Measurements from ENCODE around the gene BAIAP2. TPM values are rescaled to one million over a fixed set of nuclear protein-coding genes. Genes with fewer than 3 reads are reported as not detected.
A peak's percentile ranks its signal among the peaks of the same experiment; 100 is the strongest.

BAIAP2 gene
- total RNA-seq, 1 experiment from 2014 or later: 67.0 TPM

- intact Hi-C loops (cut with micrococcal nuclease): no loop called here
- Mint-ChIP-seq H3K9me3 (ENCODE audit: unreplicated experiment) (no peaks in the 10 kb centered on the region), H3K4me3 (ENCODE audit: unreplicated experiment) (no peak overlapping the region), H3K27me3 (ENCODE audit: insufficient read depth, unreplicated experiment) (no peaks in the 10 kb centered on the region), H3K4me1 (ENCODE audit: insufficient read depth, unreplicated experiment) (peaks cover 32% of the 10 kb centered on the region), H3K27ac (ENCODE audit: low read depth, unreplicated experiment) (no peak overlapping the region), H3K36me3 (ENCODE audit: insufficient read depth, unreplicated experiment) (peaks cover 36% of the 10 kb centered on the region)
- no peak for TF ChIP-seq CTCF (IDR thresholded peaks at IDR 0.05; ENCODE audit: unreplicated experiment)
- DNase-seq (ENCODE audit: unreplicated experiment): no peak
- no TSS peak for BruUV-seq (replicated peaks)
- POLR2A ChIA-PET: interaction anchor here (0.7 to 3.2 kb wide), 5 partner anchors 12 to 61 kb away, joined by 3 to 22 read pairs (median 5); no protein-coding TSS in a partner anchor
- CTCF ChIA-PET: interaction anchor here (1.5 kb wide), 2 partner anchors 31 to 43 kb away, joined by 3 read pairs; no protein-coding TSS in a partner anchor
Observed at GRCh38 chr17:81054881-81055370, 20.0 kb downstream of the BAIAP2 start.

- POLR2A ChIA-PET: interaction anchor here (1.8 to 3.2 kb wide), 3 partner anchors 12 to 38 kb away, joined by 7 to 34 read pairs (median 22); no protein-coding TSS in a partner anchor
- Mint-ChIP-seq H3K4me1 (ENCODE audit: insufficient read depth, unreplicated experiment) (peaks cover 24% of the 10 kb centered on the region), H3K27me3 (ENCODE audit: insufficient read depth, unreplicated experiment) (no peaks in the 10 kb centered on the region), H3K4me3 (ENCODE audit: unreplicated experiment) (no peak overlapping the region), H3K27ac (ENCODE audit: low read depth, unreplicated experiment) (no peak overlapping the region), H3K9me3 (ENCODE audit: unreplicated experiment) (no peaks in the 10 kb centered on the region), H3K36me3 (ENCODE audit: insufficient read depth, unreplicated experiment) (peaks cover 50% of the 10 kb centered on the region)
- intact Hi-C loops (cut with micrococcal nuclease): no loop called here
- no peak for TF ChIP-seq CTCF (IDR thresholded peaks at IDR 0.05; ENCODE audit: unreplicated experiment)
- no TSS peak for BruUV-seq (replicated peaks)
- CTCF ChIA-PET: interaction anchor here (0.7 to 1.5 kb wide), 2 partner anchors 41 to 973 kb away, joined by 3 to 4 read pairs; no protein-coding TSS in a partner anchor
- DNase-seq (ENCODE audit: unreplicated experiment): no peak
Observed at GRCh38 chr17:81056312-81056711, 21.4 kb downstream of the BAIAP2 start.

- DNase-seq (ENCODE audit: unreplicated experiment): peak; percentile 77
- intact Hi-C loops (cut with micrococcal nuclease): loop anchor here (1.0 kb wide), 3 partner anchors 13 to 38 kb away; no protein-coding TSS in a partner anchor
- peak overlapping the region; percentile 67 for H3K4me3 Mint-ChIP-seq (ENCODE audit: unreplicated experiment)
- peaks cover 58% of the 10 kb centered on the region for H3K36me3 Mint-ChIP-seq (ENCODE audit: insufficient read depth, unreplicated experiment)
- no peak for TF ChIP-seq CTCF (IDR thresholded peaks at IDR 0.05; ENCODE audit: unreplicated experiment)
- H3K4me1 Mint-ChIP-seq (ENCODE audit: insufficient read depth, unreplicated experiment): peaks cover 22% of the 10 kb centered on the region
- H3K9me3 Mint-ChIP-seq (ENCODE audit: unreplicated experiment): no peaks in the 10 kb centered on the region
- ChIA-PET POLR2A (interaction anchor here (0.6 to 3.2 kb wide), 17 partner anchors 13 to 552 kb away, joined by 3 to 34 read pairs (median 4); partner anchors contain the start of genes BAIAP2 and CHMP6), CTCF (interaction anchor here (0.6 to 1.6 kb wide), 9 partner anchors 9 to 59 kb away, joined by 3 to 8 read pairs (median 4); no protein-coding TSS in a partner anchor)
- BruUV-seq (replicated peaks): no TSS peak
- no peaks in the 10 kb centered on the region for H3K27me3 Mint-ChIP-seq (ENCODE audit: insufficient read depth, unreplicated experiment)
- peak overlapping the region; percentile 94 for H3K27ac Mint-ChIP-seq (ENCODE audit: low read depth, unreplicated experiment)
Observed at GRCh38 chr17:81057079-81057730, 22.3 kb downstream of the BAIAP2 start.

- H3K4me3 Mint-ChIP-seq (ENCODE audit: unreplicated experiment): peak overlapping the region; percentile 67
- ChIA-PET CTCF (interaction anchor here (0.6 to 1.6 kb wide), 11 partner anchors 10 to 93 kb away, joined by 3 to 8 read pairs (median 4); no protein-coding TSS in a partner anchor), POLR2A (interaction anchor here (0.6 to 3.2 kb wide), 17 partner anchors 13 to 551 kb away, joined by 3 to 34 read pairs (median 4); partner anchors contain the start of genes BAIAP2 and CHMP6)
- BruUV-seq (replicated peaks): no TSS peak
- DNase-seq (ENCODE audit: unreplicated experiment): no peak
- peaks cover 22% of the 10 kb centered on the region for H3K4me1 Mint-ChIP-seq (ENCODE audit: insufficient read depth, unreplicated experiment)
- TF ChIP-seq CTCF (IDR thresholded peaks at IDR 0.05; ENCODE audit: unreplicated experiment): no peak
- no peaks in the 10 kb centered on the region for H3K27me3 Mint-ChIP-seq (ENCODE audit: insufficient read depth, unreplicated experiment)
- H3K27ac Mint-ChIP-seq (ENCODE audit: low read depth, unreplicated experiment): peak overlapping the region; percentile 94
- peaks cover 63% of the 10 kb centered on the region for H3K36me3 Mint-ChIP-seq (ENCODE audit: insufficient read depth, unreplicated experiment)
- intact Hi-C loops (cut with micrococcal nuclease): loop anchor here (1.0 kb wide), 3 partner anchors 13 to 38 kb away; no protein-coding TSS in a partner anchor
- H3K9me3 Mint-ChIP-seq (ENCODE audit: unreplicated experiment): no peaks in the 10 kb centered on the region
Observed at GRCh38 chr17:81057777-81058176, 22.8 kb downstream of the BAIAP2 start.

Data from MCF 10A (cell line).